Pancreas (tissue), 10 donors: ENCODE data around the gene ARHGAP6. TPM values are rescaled to one million over a fixed set of nuclear protein-coding genes. Genes with fewer than 3 reads are reported as not detected.

ENCODE experiments used
- ATAC-seq, 4 donors: fragments of 200-7000 bp; cut with Tn5 transposase; one replicate each; pipeline versions ENCODE4 v1.8.0 to v1.9.1; 2020; ENCODE audit warnings: mild to moderate bottlenecking in 4 of 4, moderate library complexity in 4 of 4
- DNase-seq, 6 donors: peaks; one replicate each; pipeline ENCODE4 v3.0.0-alpha.2; 2020
- FAIRE-seq: peaks from 2 replicates; lab custom pipeline; 2012; peaks lifted over from hg19 to GRCh38; lab: Jason Lieb, UNC
- H3K27ac ChIP-seq, 4 donors: fragments of 200-600 bp; sonication (generic); 1 replicate in 3 of 4; 2 replicates in 1 of 4; pipeline versions ENCODE4 v1.5.0 to v1.8.0; 2020
- H3K27me3 ChIP-seq, 4 donors: fragments of 200-600 bp; one replicate each; pipeline ENCODE4 v1.8.0; 2021
- H3K36me3 ChIP-seq, 3 donors: fragments of 200-600 bp; sonication (generic) in 1 of 3; one replicate each; pipeline versions ENCODE4 v1.5.0 to v1.8.0; 2020 to 2021
- H3K4me1 ChIP-seq, 3 donors: fragments of 200-600 bp; one replicate each; pipeline ENCODE4 v1.8.0; 2021
- H3K4me3 ChIP-seq, 4 donors: fragments of 200-600 bp; sonication (generic) in 2 of 4; one replicate each; pipeline versions ENCODE4 v1.5.0 to v1.8.0; 2020 to 2021
- H3K9me3 ChIP-seq, 4 donors: fragments of 200-600 bp; one replicate each; pipeline ENCODE4 v1.8.0; 2021
- WGBS, 2 donors: extraction: QIAGEN DNeasy Blood & Tissue Kit; methylation state at CpG; one replicate each; pipeline ENCODE4 v1.1.7; 2013; 5-methylcytosine and 5-hydroxymethylcytosine counted together
- intact Hi-C, 3 donors: fragments of 100-400 bp; cut with DNase I; formaldehyde crosslinking; loops; one replicate each; pipeline versions ENCODE4 v1.11.1 to v1.14.2; 2022
- polyA plus RNA-seq, 2 donors: library from polyadenylated mRNA; stranded (reverse); fragments of 200-250 nt; gene quantifications; one replicate each; pipeline ENCODE4 v1.2.3, GENCODE V29; 2013
- total RNA-seq, 6 donors: library from RNA; stranded (reverse); fragmentation: NEBNext Ultra II Directional in 4 of 6; extraction: Animal tissue kit (Norgen Biotek cat#: 25700) in 4 of 6; gene quantifications; one replicate each; pipeline versions ENCODE4 v1.2.1 to v1.2.4, GENCODE V29; 2021 to 2023
- TF ChIP-seq, protein P1 (sequence below), 4 donors: fragments of 200-600 bp; sonication (generic) in 3 of 4; IDR thresholded peaks; one replicate each; pipeline versions ENCODE4 v1.5.0 to v1.8.0; 2021; ENCODE audit warnings: antibody characterized with exemption in 4 of 4
- donor health status: healthy with polysubstance abuse.
- donor health status: DM: no; HTN: no; CAD: no; lungs with moderate emphysema.
- donor health status: DM: no; HTN: no; CAD: no.
- donor health status: control.
- donor health status: control.
- donor health status: Bipolar disorder and iron deficiency.
- donor health status: DM: yes; HTN: yes; CAD: no.
- donor health status: DM: no; HTN: no; CAD: no.
- donor health status: DM: no; HTN: no; CAD: no.
- donor health status: DM: yes; HTN: yes; CAD: no.

The ARHGAP6 gene
- total and polyA plus RNA-seq, 8 donors: 0.79 to 3.3 (median 1.1) TPM

DNA sequence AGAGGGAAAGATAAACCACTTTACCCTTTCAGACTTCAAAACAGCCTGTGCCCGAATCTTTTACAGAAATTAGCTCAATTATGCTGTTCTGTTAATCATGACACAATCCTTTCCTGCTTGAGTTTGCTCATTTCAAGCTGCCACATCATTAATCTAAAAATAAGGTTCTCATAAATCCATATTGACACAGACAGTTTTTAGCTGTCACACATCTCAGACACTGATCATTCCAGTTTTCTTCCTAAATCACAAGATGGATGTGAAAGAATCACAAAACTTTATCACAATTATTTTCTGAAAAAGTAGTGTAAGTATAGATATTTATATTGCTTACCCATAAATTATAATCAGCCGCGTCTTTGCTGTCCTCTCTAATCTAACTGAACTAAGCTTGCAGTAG is 400.4 kb downstream of the ARHGAP6 start:
- Histone ChIP-seq H3K27ac (no peak overlapping the region), H3K36me3 (no peaks in the 10 kb centered on the region), H3K9me3 (no peaks in the 10 kb centered on the region), H3K27me3 (peaks cover 0 to 6% (median 0%) of the 10 kb centered on the region in 4 donors), H3K4me3 (no peak overlapping the region), H3K4me1 (no peaks in the 10 kb centered on the region)
- TF ChIP-seq, protein P1, sequence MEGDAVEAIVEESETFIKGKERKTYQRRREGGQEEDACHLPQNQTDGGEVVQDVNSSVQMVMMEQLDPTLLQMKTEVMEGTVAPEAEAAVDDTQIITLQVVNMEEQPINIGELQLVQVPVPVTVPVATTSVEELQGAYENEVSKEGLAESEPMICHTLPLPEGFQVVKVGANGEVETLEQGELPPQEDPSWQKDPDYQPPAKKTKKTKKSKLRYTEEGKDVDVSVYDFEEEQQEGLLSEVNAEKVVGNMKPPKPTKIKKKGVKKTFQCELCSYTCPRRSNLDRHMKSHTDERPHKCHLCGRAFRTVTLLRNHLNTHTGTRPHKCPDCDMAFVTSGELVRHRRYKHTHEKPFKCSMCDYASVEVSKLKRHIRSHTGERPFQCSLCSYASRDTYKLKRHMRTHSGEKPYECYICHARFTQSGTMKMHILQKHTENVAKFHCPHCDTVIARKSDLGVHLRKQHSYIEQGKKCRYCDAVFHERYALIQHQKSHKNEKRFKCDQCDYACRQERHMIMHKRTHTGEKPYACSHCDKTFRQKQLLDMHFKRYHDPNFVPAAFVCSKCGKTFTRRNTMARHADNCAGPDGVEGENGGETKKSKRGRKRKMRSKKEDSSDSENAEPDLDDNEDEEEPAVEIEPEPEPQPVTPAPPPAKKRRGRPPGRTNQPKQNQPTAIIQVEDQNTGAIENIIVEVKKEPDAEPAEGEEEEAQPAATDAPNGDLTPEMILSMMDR (IDR thresholded peaks at IDR 0.05): no peak
- no peak for ATAC-seq
- DNase-seq: no peak
- WGBS, 2 donors: 20 to 41% methylated on average over 3 of the region's 3 CpGs
- FAIRE-seq: peak; percentile 17
- intact Hi-C loops: no loop called here

DNA sequence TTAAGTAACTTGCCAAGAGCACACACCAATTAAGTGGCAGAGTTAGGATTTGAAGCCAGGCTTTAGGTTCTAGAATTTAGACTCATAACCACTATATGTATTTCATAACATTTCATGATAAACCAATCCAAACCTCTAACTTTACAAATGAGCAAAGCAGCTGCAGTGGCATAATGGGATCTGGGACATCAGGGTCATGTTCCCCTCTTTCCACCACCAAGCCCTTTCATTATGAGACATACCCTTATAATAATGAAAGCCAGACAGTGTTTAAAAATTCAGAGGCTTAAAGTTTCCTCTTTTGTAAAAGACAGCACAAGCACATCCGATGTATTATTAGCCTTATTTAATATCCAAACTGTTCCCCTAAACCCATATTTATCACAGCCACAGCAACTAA is 400.8 kb downstream of the ARHGAP6 start:
- no peak for FAIRE-seq
- no peak for DNase-seq
- Histone ChIP-seq H3K27me3 (peaks cover 0 to 7% (median 0%) of the 10 kb centered on the region in 4 donors), H3K4me3 (no peak overlapping the region), H3K27ac (no peak overlapping the region), H3K9me3 (no peaks in the 10 kb centered on the region), H3K36me3 (no peaks in the 10 kb centered on the region), H3K4me1 (no peaks in the 10 kb centered on the region)
- WGBS, 2 donors: 48 to 54% methylated on average over 1 of the region's 1 CpG
- intact Hi-C loops: no loop called here
- ATAC-seq: no peak
- TF ChIP-seq, protein P1 (IDR thresholded peaks at IDR 0.05): no peak

DNA sequence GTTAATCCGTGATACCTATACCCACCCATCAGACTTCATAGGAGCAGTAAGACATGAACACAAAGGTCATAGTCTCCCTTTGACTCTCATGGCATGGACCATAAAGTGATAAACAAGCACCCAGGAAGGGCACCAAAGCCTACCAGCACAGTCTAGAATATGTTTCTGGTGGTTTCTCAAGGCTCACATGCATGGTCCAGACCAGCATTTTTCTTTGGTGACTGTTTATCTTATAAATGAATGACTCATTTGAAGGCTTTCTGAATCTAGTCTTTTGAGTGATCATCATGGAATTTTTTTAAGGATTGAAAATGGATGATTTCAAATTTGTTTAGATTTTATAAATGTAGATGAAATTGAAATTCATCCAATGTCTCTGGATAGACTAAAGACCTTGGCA is 404.5 kb downstream of the ARHGAP6 start:
- 62 to 90% methylated on average over 1 of the region's 1 CpG for WGBS, 2 donors
- no peaks in the 10 kb centered on the region for H3K36me3 ChIP-seq
- no peaks in the 10 kb centered on the region for H3K4me1 ChIP-seq
- peaks cover 0 to 10% (median 0%) of the 10 kb centered on the region in 4 donors for H3K27me3 ChIP-seq
- intact Hi-C loops: no loop called here
- H3K27ac ChIP-seq: no peak overlapping the region
- peak; percentile 47 for FAIRE-seq
- no peak for ATAC-seq
- no peak for DNase-seq
- H3K9me3 ChIP-seq: no peaks in the 10 kb centered on the region
- H3K4me3 ChIP-seq: no peak overlapping the region
- TF ChIP-seq, protein P1 (IDR thresholded peaks at IDR 0.05): no peak

DNA sequence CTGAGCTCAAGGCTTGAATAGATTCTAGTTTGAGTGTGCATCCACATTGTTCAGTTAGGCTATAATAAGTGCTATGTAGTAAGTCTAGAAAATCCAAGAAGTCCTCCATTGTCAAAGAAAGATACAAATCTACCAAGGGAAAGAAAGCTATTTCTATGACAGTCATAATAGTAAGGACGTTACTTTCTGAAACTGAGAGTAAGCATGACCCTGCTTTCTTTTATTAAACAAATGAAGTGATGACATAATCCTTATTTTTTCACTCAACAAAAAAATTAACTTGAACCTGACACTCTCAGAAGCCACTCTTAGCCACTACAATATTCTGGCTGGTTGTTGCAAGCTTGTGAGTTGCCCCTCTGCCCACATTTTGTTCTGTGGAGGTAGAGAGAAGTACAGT is 406.3 kb downstream of the ARHGAP6 start:
- DNase-seq (no peak), FAIRE-seq (no peak), ATAC-seq (no peak)
- intact Hi-C loops: no loop called here
- Histone ChIP-seq H3K4me3 (no peak overlapping the region), H3K9me3 (no peaks in the 10 kb centered on the region), H3K36me3 (no peaks in the 10 kb centered on the region), H3K27ac (no peak overlapping the region), H3K27me3 (peaks cover 0 to 10% (median 0%) of the 10 kb centered on the region in 4 donors), H3K4me1 (no peaks in the 10 kb centered on the region)
- TF ChIP-seq, protein P1 (IDR thresholded peaks at IDR 0.05): no peak
- 22 to 44% methylated on average over 1 of the region's 1 CpG for WGBS, 2 donors

DNA sequence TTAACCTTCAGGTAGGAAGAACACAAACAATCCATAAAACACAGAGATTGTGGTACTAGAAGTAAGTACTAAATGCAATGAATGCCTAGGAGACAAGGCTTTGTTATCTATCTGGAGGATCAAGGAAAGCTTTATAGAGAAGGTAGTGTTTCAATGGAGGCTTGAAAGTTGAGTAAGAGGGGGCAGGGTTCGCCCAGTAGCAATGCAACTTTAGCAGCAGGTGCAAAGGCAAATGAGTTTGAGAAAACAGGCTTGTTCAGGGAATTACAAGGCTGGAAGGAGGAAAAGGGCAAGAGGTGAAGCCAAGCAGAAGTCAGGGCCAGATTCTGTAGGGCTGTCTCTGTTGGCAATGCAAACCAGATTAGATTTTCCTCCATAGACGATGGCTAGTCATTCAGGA is 408.0 kb downstream of the ARHGAP6 start:
- H3K9me3 ChIP-seq: no peaks in the 10 kb centered on the region
- FAIRE-seq: no peak

More for the DNA sequence above, 408.0 kb downstream of the ARHGAP6 start:
- no peak for ATAC-seq
- Histone ChIP-seq H3K27ac (no peak overlapping the region), H3K36me3 (no peaks in the 10 kb centered on the region), H3K27me3 (peaks cover 0 to 10% (median 0%) of the 10 kb centered on the region in 4 donors), H3K4me3 (no peak overlapping the region), H3K4me1 (no peaks in the 10 kb centered on the region)
- 42 to 52% methylated on average over 2 of the region's 2 CpGs for WGBS, 2 donors
- TF ChIP-seq, protein P1 (IDR thresholded peaks at IDR 0.05): no peak
- intact Hi-C loops: no loop called here
- no peak for DNase-seq
